HG02623 (cell line): ENCODE results near the gene ODAD3.
"Not testable (repeated sequence)": the region's sequence is repeated elsewhere in the genome, so short reads cannot be mapped to it uniquely, and the experiment has no call there.

ENCODE experiments used
- ATAC-seq: cut with Tn5 transposase; IDR thresholded peaks from one replicate; pipeline ENCODE4 v1.9.1; 2021; ENCODE audit warnings: moderate library complexity; ENCODE audit not compliant: unreplicated experiment

ODAD3 gene

GRCh38 chr19:11406703-11407236, 28.2 kb downstream of the ODAD3 start:
- not testable (repeated sequence) for ATAC-seq

GRCh38 chr19:11405846-11406643, 28.9 kb downstream of the ODAD3 start:
- no peak for ATAC-seq

- ATAC-seq: no peak
These were observed 30.2 kb downstream of the ODAD3 start for GRCh38 chr19:11404588-11405222.

- no peak for ATAC-seq
These were observed 32.9 kb downstream of the ODAD3 start for GRCh38 chr19:11401808-11402543.

GRCh38 chr19:11400798-11401197, 34.1 kb downstream of the ODAD3 start:
- no peak for ATAC-seq

GRCh38 chr19:11399667-11400066, 35.3 kb downstream of the ODAD3 start:
- ATAC-seq: no peak

GRCh38 chr19:11397089-11397610, 37.8 kb downstream of the ODAD3 start:
- no peak for ATAC-seq

- ATAC-seq: no peak
These were observed 43.8 kb downstream of the ODAD3 start for GRCh38 chr19:11390933-11391680.

- ATAC-seq: no peak
These were observed 44.6 kb downstream of the ODAD3 start for GRCh38 chr19:11390359-11390758.

GRCh38 chr19:11387162-11388034, 47.5 kb downstream of the ODAD3 start:
- no peak for ATAC-seq

- ATAC-seq: no peak
These were observed 50.2 kb downstream of the ODAD3 start for GRCh38 chr19:11384778-11385129.

- no peak for ATAC-seq
These were observed 51.2 kb downstream of the ODAD3 start for GRCh38 chr19:11383706-11384048.

- ATAC-seq: no peak
These were observed 51.8 kb downstream of the ODAD3 start for GRCh38 chr19:11382898-11383705.

GRCh38 chr19:11380653-11381537, 54.0 kb downstream of the ODAD3 start:
- ATAC-seq: peak; percentile 74

GRCh38 chr19:11379857-11380350, 55.0 kb downstream of the ODAD3 start:
- ATAC-seq: no peak

GRCh38 chr19:11379269-11379845, 55.6 kb downstream of the ODAD3 start:
- not testable (repeated sequence) for ATAC-seq
